Erythroblast (primary cell): Measurements from ENCODE around the gene HNMT.

Experiments
- GATA1 ChIP-seq: IDR thresholded peaks from 2 replicates; pipeline ENCODE4 v1.6.1; 2011; ENCODE audit warnings: low read depth, mild to moderate bottlenecking, control low read depth, low read length, moderate library complexity
- POLR2A ChIP-seq: IDR thresholded peaks from 2 replicates; pipeline ENCODE4 v1.6.1; 2011; ENCODE audit warnings: mild to moderate bottlenecking, low read length

DNA sequence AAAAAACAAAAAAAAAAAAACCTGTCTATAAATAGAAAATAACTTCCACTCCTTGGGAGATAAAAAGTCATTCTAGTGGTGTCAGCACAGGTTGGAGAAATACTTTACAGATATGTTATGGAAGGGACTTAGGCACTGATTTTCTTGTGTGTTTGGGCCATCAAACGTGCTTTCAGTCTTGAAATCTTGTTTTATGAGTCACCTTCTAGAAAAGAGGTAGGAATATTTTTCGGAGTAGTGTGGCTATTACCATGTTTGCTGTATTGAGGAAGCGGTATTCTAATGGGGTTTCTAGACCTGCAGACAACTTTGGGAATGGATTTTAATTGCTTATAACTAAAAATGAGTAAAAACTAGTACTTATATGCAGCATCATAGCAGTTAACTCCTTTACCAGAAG lies 12.0 kb downstream of the HNMT start:
- no peak for TF ChIP-seq POLR2A
- TF ChIP-seq GATA1 = no peak
